NCI-H526 (cell line): ENCODE data around the gene GDF11.
A peak's percentile ranks its signal among the peaks of the same experiment; 100 is the strongest.

ENCODE experiments used
- DNase-seq, 2 experiments: peaks; one replicate each; lab custom pipeline; 2025; lab: John Stamatoyannopoulos, UW

The GDF11 gene

DNA sequence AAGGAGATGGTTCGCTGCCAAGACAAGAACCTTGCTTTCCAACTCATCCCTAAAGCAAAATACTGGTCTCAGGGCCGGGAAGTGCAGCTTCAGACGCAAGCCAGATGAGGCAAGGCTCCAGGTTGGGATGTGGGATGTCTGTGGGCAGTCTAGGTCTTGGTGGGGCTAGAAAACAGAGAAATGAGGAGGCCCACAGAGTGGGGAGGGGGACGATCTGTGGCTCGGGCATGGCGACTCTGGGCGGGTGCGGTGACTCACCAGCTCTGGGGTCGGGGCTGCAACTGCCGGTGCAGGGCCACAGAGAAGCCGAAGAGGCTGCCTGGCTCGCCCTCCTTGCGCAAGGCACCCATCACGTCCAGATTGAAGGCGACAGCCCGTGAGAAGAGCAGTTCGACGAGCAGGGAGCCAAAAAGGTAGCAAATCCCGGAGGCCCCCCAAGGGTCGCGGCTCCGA, 35.7 kb upstream of the GDF11 start:
- peak in 1 of 2 experiments; percentile 19 for DNase-seq

DNA sequence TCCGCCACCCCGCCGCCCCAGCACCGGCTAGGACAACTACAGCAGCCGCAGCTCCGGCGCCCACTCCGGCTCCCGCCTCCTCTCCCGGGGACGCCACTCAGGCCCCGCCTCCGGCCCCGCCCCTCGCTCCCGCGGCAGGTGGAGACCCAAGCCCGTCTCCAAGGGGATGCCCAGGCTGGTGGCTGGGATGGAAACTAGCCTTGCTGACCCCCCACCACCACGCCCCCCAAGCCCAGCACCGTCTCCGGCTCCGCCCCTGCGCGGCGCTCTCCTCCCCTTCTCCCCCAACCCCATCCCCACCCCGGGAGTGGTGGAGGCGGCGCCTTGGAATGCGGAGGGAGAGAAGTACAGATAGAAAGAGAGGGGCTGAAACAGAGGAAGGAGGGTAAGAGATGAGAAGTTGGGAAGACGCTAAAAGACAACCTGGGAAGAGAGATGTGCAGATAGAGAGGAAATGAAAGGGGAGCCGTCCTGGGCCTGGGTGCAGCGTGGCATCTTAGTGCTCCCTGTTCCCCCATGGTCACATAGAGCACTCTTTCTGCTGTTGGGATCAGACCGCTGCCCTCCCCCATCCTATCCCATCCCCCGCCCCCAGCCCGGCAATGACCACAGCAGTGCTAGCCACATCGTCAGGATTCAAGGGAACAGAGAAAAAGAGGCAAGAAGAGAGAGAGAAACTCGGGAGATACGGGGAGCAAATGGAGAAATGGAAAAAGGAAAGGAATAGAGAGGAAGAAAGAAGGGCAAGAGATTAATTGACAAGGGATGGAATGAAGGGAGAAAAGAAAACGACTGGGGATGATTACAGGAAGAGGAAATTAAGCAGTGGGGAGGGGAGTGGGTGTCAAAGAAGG, 34.9 kb upstream of the GDF11 start, which contains the start of gene ITGA7:
ITGA7 (minus strand) TSS at position 64 of the 854 bp plus-strand sequence. CDS start 222 bp downstream, outside the sequence.
- DNase-seq = peak in 1 of 2 experiments; percentile 80

DNA sequence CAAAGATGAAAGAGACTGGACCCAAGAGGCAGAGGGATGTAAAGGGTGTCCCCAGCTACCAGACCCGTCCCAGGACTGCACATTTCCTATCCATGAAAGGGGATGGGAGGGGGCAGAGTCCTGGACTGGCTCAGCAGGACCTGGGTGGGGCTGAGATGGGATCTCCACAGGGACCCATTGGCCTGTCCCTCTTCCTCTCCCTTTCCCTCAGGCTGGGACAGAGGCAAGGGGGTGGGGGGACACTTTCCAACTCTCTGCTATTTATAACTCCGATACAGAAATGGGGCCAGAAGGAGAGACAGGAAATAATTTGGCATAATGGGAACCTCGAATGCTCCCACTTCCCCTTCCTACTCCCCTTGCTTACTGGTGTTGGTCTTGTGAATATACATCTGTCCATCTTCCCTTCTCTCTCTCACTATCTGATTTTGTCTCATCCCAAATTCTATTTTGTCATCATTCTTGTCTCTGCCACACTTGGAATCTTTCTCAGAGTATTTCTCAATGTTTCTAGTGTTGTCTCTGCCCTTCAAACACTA, 34.2 kb upstream of the GDF11 start:
- DNase-seq = no peak

DNA sequence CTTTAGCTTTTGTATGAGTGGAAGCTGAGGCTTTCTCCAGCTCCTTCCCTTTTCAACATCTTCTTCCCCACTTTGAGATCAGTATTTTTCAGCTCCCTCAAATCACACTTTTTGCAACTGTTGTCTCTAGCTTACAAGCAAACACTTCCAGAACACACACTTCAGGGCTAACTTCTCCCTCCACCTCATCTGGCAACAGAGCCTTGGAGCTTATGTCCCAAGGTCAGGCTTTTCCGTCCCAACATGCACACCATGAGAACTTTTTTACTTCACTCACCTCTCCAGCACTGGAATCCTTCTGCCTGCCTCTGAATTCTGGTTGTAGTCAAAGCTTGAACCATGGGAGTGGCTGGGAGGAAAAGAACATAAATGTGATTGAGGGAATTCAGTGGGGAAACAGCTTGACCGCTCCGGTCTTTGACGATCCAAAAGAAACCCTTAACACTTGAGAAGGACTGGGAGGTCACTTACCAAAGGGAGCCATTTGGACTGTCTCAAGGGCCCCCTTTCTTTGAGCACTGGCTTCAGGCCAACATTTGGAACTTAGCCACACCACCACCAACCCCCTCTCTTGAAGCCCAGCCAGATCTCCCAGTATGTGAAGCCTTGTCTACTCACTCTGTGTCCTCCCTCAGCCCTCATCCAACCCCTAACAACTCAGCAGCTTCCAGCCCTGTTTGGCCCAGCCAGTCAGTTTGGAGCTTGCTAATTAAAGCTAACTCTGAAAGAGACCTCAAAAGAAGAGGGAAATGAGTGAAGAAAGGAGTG, 31.0 kb upstream of the GDF11 start:
- no peak for DNase-seq

DNA sequence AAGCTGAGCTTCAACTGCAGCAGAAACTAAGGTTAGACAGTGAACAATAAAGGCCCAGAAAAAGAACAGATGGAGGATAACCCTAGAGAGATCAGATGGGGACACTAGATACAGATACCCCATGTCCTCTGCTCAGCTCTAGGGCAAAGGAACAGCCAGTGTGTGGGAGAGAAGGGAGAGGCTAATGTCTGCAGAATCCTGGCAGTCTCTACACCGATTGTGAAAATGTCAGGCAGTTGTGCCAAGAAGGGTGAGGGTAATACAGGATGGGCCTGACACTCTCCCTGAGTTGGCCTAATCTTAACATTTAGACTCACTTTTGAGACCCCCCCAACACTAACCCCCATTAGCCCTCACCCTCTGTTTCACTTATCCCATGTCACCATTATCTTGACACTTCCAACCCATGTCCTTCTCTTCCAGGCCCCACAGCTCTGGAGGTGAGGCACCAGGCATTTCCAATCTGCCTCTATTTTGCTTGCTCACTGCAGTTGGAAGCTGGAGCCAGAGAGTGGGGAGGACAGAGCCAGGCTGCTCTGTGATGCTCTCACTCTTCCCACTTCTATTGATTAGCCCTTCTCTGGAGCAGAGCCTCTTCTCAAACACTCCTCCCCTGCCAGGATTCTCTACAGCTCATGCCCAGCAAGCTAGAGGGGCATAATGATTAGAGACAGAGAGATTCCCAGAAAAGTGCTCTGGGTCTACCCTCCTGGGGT, 30.1 kb upstream of the GDF11 start:
- no peak for DNase-seq

DNA sequence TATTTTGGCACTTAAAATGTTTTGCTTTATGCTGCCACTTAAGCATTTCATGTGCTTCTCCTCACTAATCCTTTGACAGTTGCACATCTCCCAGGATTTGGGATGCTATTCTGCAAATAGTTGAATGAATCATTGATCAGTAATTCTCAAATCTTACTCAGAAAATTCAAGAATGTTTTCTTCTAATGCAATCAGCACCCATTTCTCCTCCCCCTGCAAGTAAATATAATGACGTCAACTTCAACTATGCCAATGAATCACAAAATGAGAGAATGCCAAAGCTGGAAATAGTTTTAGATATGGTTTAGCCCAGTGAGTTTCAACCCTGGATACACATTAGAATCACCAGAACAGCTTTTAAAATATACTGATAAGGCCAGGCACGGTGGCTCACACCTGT, 29.2 kb upstream of the GDF11 start:
- no peak for DNase-seq

DNA sequence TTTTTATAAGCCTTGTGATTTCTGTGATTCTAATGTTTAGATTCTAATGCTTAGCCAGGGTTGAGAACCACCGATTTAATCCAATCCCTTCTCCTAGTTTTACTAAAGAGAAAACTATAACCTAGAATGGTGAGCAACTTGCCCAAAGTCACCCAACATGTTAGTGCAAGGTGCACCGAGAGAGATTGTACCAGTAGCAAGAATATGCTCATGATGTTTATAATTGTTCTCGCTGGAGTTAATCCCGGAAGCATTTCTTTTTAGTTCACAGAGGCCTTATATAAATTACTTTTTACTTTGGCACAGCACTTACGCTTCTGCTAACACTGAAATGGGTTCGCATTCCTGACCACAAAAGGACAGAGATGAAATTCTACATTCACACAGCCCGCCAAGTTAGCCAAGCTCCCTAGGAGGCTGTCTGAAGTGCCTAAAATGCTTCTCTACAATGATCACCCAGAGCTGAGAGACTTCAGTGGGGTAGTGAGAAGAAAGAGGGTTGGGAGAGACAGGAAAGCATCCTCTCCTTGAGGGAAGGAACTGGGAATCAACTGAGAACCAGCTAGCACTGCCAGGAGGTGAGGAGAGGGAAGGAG, 27.7 kb upstream of the GDF11 start:
- DNase-seq = no peak

DNA sequence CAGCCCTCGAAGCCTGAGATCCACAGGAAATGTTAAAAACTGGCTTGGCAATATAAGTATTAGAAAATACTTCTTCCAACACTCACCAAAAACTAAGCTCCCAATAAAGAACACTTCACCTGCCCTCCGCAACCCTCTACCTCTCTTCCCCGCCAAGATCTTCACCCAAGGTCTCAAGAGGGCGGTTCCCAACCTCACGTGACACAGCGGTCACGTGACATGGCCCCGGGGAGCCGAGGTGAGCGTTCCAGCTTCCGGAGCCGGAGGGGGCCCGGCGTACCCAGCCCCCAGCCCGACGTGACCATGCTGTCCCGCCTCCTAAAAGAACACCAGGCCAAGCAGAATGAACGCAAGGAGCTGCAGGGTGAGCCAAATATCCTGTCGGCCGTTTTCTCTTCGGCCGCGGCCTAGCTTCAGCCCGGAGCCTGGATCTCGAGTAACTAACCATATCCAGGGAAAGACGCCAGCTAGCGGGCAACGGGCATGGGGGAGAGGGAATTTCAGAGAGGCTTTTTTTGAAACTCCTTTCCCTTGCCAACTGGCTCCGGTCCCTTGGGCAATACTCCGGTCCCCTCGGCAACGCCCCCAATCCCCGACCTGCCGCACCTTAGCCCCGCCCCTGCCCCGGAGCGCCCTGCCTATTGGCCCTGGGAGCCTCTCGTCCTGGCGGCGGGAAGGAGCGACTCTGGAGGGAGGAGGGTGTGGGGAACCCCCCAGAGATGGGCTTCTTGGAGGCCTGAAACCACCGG, 26.9 kb upstream of the GDF11 start, which contains the start of gene BLOC1S1:
BLOC1S1 (plus strand) TSS at position 214 of the 749 bp plus-strand sequence; CDS start at position 220, 6 bp downstream.
- peak; percentile 83 to 92 for DNase-seq

DNA sequence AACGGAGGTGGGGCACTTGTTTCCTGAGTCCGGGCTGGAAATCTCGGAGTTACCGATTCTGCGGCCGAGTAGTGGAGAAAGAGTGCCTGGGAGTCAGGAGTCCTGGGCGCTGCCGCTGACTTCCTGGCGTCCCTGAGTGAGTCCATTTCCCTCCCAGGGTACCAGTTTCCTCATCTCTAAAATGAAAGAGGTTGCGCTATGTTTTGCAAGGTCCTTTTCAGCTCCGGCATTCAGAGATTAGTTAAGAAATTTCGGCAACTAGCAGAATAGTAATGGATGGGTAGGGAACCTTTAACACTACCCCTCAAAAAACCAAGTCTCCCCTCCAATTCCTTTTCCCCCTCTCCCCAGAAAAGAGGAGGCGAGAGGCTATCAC, 26.4 kb upstream of the GDF11 start:
- DNase-seq = no peak

DNA sequence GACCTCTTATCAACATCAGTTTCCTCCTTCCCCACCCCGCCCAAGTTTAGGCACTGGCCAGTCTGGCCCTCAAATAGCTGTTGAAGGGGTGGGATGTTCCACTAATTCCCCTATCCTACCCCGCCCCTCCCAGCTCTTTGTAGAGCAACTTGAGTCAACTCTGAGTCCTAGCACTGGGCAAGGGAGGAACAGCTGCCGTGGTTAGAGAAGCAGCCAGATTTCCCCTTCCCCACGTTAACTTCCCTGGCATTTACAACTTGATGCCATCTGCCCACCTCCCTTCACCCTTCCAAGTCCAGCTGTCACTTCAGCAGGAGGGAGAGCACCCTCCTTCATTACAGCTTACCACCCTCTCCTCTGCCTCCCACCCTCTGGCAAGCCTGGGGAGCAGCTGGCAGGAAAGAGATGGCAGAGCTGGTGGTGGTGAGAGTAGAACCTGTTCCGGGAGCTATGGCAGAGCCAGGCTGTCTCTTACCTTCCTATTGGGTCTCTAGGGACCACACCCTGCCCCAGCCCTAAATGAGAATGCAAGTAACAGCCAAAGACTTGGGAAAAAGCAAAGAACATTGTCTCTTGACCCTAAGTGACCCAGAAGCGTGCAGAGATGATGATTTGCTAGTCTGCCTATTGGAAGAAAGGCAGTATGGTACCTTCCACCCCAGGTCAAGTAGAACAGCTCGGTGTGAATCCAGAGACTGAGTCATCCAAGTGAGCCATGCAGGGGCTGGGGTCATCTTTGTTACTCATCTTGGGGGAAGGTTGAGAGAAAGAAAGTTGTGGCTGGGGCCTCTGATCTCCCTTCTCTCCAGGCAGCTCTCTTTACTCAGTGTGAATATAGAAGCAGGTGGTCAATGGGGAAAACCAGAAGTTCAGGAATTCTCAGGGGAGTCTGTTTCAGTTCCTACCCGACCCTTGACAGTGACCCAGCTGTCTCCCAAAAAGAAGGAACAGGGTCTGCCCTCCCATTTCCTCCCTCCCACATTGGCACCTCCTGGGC, 25.6 kb upstream of the GDF11 start:
- DNase-seq = no peak

DNA sequence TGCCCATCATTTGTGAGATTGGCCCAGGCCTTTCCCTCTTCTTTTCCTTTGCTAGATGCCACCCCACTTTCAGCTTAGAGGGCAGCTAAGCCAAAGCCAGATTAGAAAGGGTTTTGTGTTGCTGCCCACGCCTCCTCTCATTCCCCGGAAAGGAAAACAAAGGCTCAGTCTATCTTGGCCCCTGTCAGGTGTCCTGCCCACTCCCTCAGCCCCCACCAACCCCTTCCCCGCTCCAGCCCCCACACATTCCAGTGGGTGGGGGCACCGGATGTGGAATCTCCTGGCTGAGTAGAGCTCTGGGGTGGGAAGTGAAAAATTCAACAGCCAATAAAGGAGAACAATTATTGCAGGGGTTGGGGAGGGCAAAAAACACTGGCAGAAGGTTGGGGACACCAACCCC, 24.9 kb upstream of the GDF11 start:
- DNase-seq = peak in 1 of 2 experiments; percentile 20

DNA sequence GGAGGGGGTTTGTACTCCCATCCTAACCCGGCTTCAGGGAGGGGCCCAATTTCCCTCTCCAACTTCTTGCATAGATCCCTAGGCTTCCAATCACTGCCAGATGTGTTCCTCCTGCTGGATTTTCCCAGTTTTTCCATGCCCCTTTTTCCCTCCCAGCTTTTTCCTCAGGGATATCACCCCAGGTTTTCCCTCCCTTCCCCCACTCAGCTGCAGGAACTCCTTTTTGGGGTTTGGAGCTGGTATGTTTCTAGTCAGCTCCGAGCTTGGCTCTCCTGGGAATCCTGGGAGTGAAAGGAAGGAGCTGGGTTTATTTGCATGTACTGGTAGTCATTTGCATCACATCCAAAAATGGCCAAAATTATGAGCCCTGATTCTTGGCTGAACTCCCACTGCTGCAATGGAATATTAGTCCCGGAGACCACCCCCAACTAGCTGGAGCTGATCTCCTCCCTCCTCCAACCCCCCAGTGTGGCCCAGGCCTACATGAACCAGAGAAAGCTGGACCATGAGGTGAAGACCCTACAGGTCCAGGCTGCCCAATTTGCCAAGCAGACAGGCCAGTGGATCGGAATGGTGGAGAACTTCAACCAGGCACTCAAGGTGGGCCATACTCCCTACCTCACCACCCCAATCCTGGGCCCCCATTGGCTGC, 24.2 kb upstream of the GDF11 start:
- DNase-seq = peak; percentile 56 to 83

DNA sequence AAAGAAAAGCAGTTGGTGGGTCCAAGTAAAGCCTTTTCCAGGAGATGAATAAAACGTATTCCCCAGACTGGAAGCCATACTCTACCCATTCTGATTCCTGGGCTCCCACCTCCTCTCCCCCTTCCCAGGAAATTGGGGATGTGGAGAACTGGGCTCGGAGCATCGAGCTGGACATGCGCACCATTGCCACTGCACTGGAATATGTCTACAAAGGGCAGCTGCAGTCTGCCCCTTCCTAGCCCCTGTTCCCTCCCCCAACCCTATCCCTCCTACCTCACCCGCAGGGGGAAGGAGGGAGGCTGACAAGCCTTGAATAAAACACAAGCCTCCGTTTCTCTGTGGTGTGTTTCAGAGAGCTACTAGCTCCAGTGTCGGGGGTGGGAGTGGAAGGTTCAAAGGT, 23.6 kb upstream of the GDF11 start:
- DNase-seq = no peak

DNA sequence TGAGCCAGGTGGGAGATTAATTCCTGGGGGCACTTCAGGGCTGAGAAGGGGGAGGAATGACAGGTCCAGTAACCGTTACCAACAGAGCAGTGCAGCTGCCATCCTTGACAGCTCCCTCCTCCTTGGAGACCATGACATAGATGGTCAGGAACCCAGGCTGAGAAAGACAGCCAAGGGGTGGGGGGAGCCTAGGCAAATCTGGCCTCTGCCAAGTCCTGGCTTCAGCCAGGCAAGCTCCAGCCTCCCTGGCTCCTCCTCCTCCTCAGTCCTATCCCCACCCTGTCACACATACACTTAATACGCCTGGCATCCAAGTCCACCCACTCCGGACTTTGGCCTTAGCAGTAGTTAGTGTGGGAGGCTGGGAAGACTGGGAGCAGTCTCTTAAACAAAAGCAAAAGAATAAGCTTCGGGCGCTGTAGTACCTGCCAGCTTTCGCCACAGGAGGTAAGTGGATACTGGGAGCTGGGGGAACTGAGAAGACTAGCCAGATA, 22.8 kb upstream of the GDF11 start, which contains the start of gene RDH5:
RDH5 (plus strand) TSS at position 323 of the 494 bp plus-strand sequence. CDS start 792 bp downstream, outside the sequence.
- peak in 1 of 2 experiments; percentile 57 for DNase-seq

DNA sequence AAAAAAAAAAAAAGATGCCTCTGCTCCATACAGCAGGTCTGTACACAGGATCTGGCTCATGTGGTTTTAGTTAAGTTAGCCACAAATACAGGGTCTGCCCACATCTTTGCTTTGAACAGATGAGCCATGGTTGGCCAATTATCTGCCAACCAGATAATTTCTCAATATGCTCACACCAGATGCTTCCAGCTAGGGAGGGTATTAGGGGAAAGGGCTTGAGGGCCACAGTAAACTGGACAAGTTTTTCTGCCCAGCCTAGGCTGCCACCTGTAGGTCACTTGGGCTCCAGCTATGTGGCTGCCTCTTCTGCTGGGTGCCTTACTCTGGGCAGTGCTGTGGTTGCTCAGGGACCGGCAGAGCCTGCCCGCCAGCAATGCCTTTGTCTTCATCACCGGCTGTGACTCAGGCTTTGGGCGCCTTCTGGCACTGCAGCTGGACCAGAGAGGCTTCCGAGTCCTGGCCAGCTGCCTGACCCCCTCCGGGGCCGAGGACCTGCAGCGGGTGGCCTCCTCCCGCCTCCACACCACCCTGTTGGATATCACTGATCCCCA, 22.0 kb upstream of the GDF11 start:
- peak; percentile 20 to 56 for DNase-seq

DNA sequence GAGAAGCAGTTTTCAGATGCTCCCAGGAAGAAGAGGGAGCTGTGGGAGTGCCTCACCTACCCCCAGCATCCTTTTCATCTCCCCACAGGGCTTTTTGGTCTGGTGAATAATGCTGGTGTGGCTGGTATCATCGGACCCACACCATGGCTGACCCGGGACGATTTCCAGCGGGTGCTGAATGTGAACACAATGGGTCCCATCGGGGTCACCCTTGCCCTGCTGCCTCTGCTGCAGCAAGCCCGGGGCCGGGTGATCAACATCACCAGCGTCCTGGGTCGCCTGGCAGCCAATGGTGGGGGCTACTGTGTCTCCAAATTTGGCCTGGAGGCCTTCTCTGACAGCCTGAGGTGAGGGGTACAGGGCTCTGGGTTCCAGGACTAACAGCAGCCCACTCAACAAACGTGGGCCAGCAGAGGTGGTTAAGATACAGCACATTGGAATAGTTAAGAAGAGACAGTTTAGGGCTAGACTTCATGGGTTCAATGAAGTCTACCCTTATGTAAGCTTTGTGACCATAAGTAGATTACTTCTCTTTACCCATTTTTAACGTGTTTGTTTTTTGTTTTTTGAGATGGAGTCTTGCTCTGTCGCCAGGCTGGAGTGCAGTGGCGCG, 21.2 kb upstream of the GDF11 start:
- DNase-seq = no peak

DNA sequence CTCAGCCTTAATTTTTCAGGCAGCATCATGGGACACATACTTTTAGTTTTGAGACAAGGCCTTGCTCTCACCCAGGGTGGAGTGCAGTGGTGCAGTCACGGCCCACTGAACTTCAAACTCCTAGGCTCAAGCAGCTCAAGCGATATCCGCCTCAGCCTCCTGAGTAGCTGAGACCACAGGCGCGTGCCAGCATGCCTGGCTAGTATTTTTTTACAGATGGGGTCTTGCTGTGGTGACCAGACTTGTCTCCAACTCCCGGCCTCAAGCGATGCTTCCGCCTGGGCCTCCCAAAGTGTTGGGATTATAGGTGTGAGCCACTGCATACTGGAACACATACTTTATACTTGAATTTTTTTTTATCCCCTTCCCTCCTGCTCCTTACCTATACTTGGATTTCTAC, 20.0 kb upstream of the GDF11 start:
- no peak for DNase-seq
